Calu3 (cell line): ENCODE measurements around the gene ZNF563. TPM values are rescaled to one million over a fixed set of nuclear protein-coding genes. Genes with fewer than 3 reads are reported as not detected.
A peak's percentile ranks its signal among the peaks of the same experiment; 100 is the strongest.
"Not testable (repeated sequence)": the region's sequence is repeated elsewhere in the genome, so short reads cannot be mapped to it uniquely, and the experiment has no call there.

Experiments used
- BruUV-seq: library from RNA; stranded (reverse); fragments of 400-500 nt; replicated peaks from 2 replicates; lab custom pipeline; 2021; lab: Mats Ljungman, UMichigan
- CTCF ChIA-PET: fragments of 300-600 bp; sonication (Branson Sonifier 250); formaldehyde crosslinking; loops from one replicate; lab custom pipeline; 2022; ENCODE audit warnings: antibody characterized with exemption; lab: Charles Lee
- DNase-seq: peaks from one replicate; pipeline ENCODE4 v3.0.0; 2022
- H3K27ac Mint-ChIP-seq: one replicate; pipeline ENCODE4 v1.8.0; 2022; ENCODE audit warnings: mixed read lengths; ENCODE audit not compliant: unreplicated experiment
- H3K27me3 Mint-ChIP-seq: one replicate; pipeline ENCODE4 v1.8.0; 2022; ENCODE audit warnings: mixed read lengths; ENCODE audit not compliant: unreplicated experiment
- H3K36me3 Mint-ChIP-seq: one replicate; pipeline ENCODE4 v1.8.0; 2022; ENCODE audit warnings: mild to moderate bottlenecking, moderate library complexity, mixed read lengths; ENCODE audit not compliant: insufficient read depth, unreplicated experiment
- H3K4me1 Mint-ChIP-seq: one replicate; pipeline ENCODE4 v1.8.0; 2022; ENCODE audit warnings: mild to moderate bottlenecking, low read depth, mixed read lengths; ENCODE audit not compliant: unreplicated experiment
- H3K4me3 Mint-ChIP-seq: one replicate; pipeline ENCODE4 v1.8.0; 2022; ENCODE audit warnings: mild to moderate bottlenecking, low read depth, moderate library complexity, mixed read lengths; ENCODE audit not compliant: unreplicated experiment
- H3K9me3 Mint-ChIP-seq: one replicate; pipeline ENCODE4 v1.8.0; 2022; ENCODE audit warnings: low read depth, mixed read lengths; ENCODE audit not compliant: unreplicated experiment
- intact Hi-C: fragments of 100-400 bp; cut with micrococcal nuclease; formaldehyde crosslinking; loops from one replicate; pipeline ENCODE4 v1.10.0; 2022; ENCODE audit not compliant: unreplicated experiment
- total RNA-seq: library from RNA; stranded (reverse); gene quantifications from 2 replicates; pipeline ENCODE4 v1.2.3, GENCODE V29; 2022
- TF ChIP-seq, protein P1 (sequence below): fragments of 200-600 bp; IDR thresholded peaks from one replicate; pipeline ENCODE4 v1.8.0; 2022; ENCODE audit warnings: antibody characterized with exemption; ENCODE audit not compliant: unreplicated experiment

Gene ZNF563
- total RNA-seq, 1 experiment from 2014 or later = 1.3 TPM

DNA sequence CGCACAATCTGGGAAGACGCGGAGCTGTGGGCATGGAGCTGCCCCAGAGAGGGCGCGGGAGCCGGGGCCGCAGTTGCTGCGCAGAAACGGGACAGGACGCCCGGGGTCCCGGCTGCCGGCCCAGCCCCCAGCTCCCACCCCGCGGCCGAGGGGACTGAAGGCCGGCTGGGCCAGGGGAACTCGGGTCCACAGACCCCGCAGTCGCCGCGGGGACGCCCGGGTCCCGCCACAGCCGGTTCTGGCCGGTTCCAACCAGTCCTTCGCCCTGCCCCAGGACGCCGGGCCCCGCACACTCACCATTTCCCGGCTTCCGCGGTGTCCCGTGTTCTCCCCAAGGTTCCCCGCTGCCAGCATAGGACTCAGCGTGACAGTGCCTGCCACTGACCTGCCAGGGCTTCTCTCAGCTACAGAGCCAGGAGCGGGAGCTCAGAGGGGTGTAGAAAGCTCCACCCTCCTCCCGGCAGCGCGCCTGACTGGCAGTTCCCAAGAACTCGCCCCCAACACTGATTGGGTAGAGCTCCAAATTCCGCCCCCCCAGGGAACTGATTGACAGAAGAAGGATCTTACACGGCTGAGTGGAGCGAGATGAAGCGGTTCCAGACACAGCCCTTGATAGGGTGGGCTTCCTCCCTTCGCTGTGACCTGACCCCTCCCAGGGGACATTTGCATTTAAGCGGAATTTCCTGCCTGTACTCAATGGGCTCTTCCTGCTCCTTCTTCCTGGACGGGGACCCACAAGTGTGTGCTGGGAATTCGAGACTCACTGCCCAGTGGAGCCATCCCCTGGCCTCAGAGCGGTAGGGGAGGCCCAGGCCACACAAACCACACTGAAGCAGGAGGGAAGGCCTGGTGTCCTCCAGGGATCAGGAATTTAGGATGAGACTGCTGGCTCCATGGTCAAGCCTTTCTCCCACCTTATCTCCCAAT, 32.1 kb upstream of the ZNF563 start, which contains the start of gene ZNF442:
ZNF442 (minus strand) TSS at position 448 of the 927 bp plus-strand sequence. CDS start 2,052 bp downstream, outside the sequence.
- TF ChIP-seq, protein P1, sequence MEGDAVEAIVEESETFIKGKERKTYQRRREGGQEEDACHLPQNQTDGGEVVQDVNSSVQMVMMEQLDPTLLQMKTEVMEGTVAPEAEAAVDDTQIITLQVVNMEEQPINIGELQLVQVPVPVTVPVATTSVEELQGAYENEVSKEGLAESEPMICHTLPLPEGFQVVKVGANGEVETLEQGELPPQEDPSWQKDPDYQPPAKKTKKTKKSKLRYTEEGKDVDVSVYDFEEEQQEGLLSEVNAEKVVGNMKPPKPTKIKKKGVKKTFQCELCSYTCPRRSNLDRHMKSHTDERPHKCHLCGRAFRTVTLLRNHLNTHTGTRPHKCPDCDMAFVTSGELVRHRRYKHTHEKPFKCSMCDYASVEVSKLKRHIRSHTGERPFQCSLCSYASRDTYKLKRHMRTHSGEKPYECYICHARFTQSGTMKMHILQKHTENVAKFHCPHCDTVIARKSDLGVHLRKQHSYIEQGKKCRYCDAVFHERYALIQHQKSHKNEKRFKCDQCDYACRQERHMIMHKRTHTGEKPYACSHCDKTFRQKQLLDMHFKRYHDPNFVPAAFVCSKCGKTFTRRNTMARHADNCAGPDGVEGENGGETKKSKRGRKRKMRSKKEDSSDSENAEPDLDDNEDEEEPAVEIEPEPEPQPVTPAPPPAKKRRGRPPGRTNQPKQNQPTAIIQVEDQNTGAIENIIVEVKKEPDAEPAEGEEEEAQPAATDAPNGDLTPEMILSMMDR = no peak
- Mint-ChIP-seq H3K4me1 (no peaks in the 10 kb centered on the region), H3K9me3 (peaks cover 5% of the 10 kb centered on the region), H3K27ac (peak within 1 kb of the TSS; percentile 36), H3K36me3 (peaks cover 15% of the 10 kb centered on the region), H3K4me3 (peak within 1 kb of the TSS; percentile 72), H3K27me3 (no peaks in the 10 kb centered on the region)
- CTCF ChIA-PET = interaction anchor here (0.6 to 1.0 kb wide), 9 partner anchors 32 to 706 kb away, joined by 3 to 5 read pairs (median 3); partner anchors contain the start of genes ZNF136, ZNF20, ZNF563 and ZNF799
- intact Hi-C loops = no loop called here
- no TSS peak for BruUV-seq
- peak; percentile 86 for DNase-seq

- peak; percentile 2 for DNase-seq
- Mint-ChIP-seq H3K27ac (peak overlapping the region; percentile 36), H3K4me3 (peak overlapping the region; percentile 72), H3K4me1 (no peaks in the 10 kb centered on the region), H3K36me3 (peaks cover 15% of the 10 kb centered on the region), H3K27me3 (no peaks in the 10 kb centered on the region), H3K9me3 (peaks cover 5% of the 10 kb centered on the region)
- CTCF ChIA-PET = interaction anchor here (0.8 to 1.0 kb wide), 4 partner anchors 31 to 567 kb away, joined by 3 to 5 read pairs (median 3); partner anchors contain the start of genes ZNF136, ZNF20 and ZNF563
- TF ChIP-seq, protein P1 = no peak
- no TSS peak for BruUV-seq
- intact Hi-C loops = no loop called here
Measured at GRCh38 chr19:12364391-12365235, 31.2 kb upstream of the ZNF563 start.

- H3K27me3 Mint-ChIP-seq, intact Hi-C loops, H3K9me3 Mint-ChIP-seq, BruUV-seq, H3K4me1 Mint-ChIP-seq, H3K27ac Mint-ChIP-seq, DNase-seq, H3K4me3 Mint-ChIP-seq: not testable (repeated sequence)
- CTCF ChIA-PET = interaction anchor here (0.7 kb wide), 1 partner anchor 761 kb away, joined by 8 read pairs; no protein-coding TSS in a partner anchor
- H3K36me3 Mint-ChIP-seq = peaks cover 15% of the 10 kb centered on the region
Measured at GRCh38 chr19:12362236-12362635, 28.8 kb upstream of the ZNF563 start.

DNA sequence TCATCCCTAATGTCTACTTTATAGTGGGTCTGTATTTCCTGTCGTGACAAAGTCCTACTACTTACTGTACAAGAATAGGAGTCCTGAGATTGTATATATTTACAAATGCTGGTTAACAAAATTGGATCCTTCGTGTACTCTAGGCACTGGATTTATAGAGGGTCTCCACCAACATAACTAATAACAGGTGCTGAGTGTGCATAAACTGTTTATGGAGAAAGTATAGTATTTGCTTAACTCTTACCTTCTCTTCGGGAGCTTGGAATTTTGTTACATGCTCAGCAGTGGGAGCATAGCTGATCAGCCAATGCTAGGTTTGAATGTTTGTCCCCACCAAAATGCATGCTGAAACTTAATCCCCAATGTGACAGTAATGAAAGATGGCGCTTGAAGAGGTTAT, 19.9 kb upstream of the ZNF563 start:
- intact Hi-C loops = no loop called here

More for the DNA sequence above, 19.9 kb upstream of the ZNF563 start:
- H3K9me3 Mint-ChIP-seq = peaks cover 2% of the 10 kb centered on the region
- TF ChIP-seq, protein P1 = no peak
- H3K27ac Mint-ChIP-seq = no peak overlapping the region
- H3K4me3 Mint-ChIP-seq = no peak overlapping the region
- H3K36me3 Mint-ChIP-seq = no peaks in the 10 kb centered on the region
- no peaks in the 10 kb centered on the region for H3K27me3 Mint-ChIP-seq
- no peak for DNase-seq
- CTCF ChIA-PET = no interaction called here
- no peaks in the 10 kb centered on the region for H3K4me1 Mint-ChIP-seq
- BruUV-seq = no TSS peak
